GM21528 (cell line): ENCODE results near the gene COTL1.
"Not testable (repeated sequence)": the region's sequence is repeated elsewhere in the genome, so short reads cannot be mapped to it uniquely, and the experiment has no call there.

Experiments used
- ATAC-seq: cut with Tn5 transposase; IDR thresholded peaks from one replicate; pipeline ENCODE4 v1.9.1; 2021; ENCODE audit warnings: mild to moderate bottlenecking, moderate library complexity; ENCODE audit not compliant: unreplicated experiment, low FRiP score

COTL1 gene

GRCh38 chr16:84535408-84535807 is 82.5 kb downstream of the COTL1 start:
- ATAC-seq: no peak

GRCh38 chr16:84534815-84535214 is 83.1 kb downstream of the COTL1 start:
- ATAC-seq: no peak

- no peak for ATAC-seq
Observed at GRCh38 chr16:84532855-84533486, 84.9 kb downstream of the COTL1 start.

GRCh38 chr16:84532291-84532724 is 85.6 kb downstream of the COTL1 start:
- ATAC-seq: no peak

- no peak for ATAC-seq
Observed at GRCh38 chr16:84531671-84532111, 86.2 kb downstream of the COTL1 start.

GRCh38 chr16:84530590-84530989 is 87.3 kb downstream of the COTL1 start:
- no peak for ATAC-seq

GRCh38 chr16:84529607-84530006 is 88.3 kb downstream of the COTL1 start:
- ATAC-seq: no peak

GRCh38 chr16:84528322-84528721 is 89.6 kb downstream of the COTL1 start:
- no peak for ATAC-seq

- ATAC-seq: no peak
Observed at GRCh38 chr16:84527532-84528269, 90.2 kb downstream of the COTL1 start.

- no peak for ATAC-seq
Observed at GRCh38 chr16:84526794-84527531, 90.9 kb downstream of the COTL1 start.

- not testable (repeated sequence) for ATAC-seq
Observed at GRCh38 chr16:84524941-84525581, 92.8 kb downstream of the COTL1 start.

GRCh38 chr16:84524346-84524920 is 93.4 kb downstream of the COTL1 start:
- no peak for ATAC-seq

GRCh38 chr16:84521497-84521770 is 96.4 kb downstream of the COTL1 start:
- no peak for ATAC-seq

GRCh38 chr16:84520725-84521496 is 97.0 kb downstream of the COTL1 start:
- ATAC-seq: no peak

- ATAC-seq: no peak
Observed at GRCh38 chr16:84519855-84520254, 98.0 kb downstream of the COTL1 start.

- no peak for ATAC-seq
Observed at GRCh38 chr16:84518804-84519341, 99.0 kb downstream of the COTL1 start.

- ATAC-seq: not testable (repeated sequence)
Observed at GRCh38 chr16:84518220-84518619, 99.7 kb downstream of the COTL1 start.

- no peak for ATAC-seq
Observed at GRCh38 chr16:84517366-84517765, 100.5 kb downstream of the COTL1 start.
